IMR-90 (cell line): ENCODE data around the gene HTR3A.

Source experiments
- CEBPB ChIP-seq: IDR thresholded peaks from 2 replicates; pipeline ENCODE4 v1.6.1; 2012; ENCODE audit warnings: low read depth, low read length, improper control_type of control experiment
- CHD1 ChIP-seq: IDR thresholded peaks from 2 replicates; pipeline ENCODE4 v1.6.1; 2012; ENCODE audit warnings: low read depth, low read length, improper control_type of control experiment
- FOS ChIP-seq: fragments of 150-350 bp; IDR thresholded peaks from 2 replicates; pipeline ENCODE4 v1.6.1; 2016; ENCODE audit warnings: low read depth, low read length
- MAFK ChIP-seq: IDR thresholded peaks from 2 replicates; pipeline ENCODE4 v1.6.1; 2012; ENCODE audit warnings: low read depth, low read length, improper control_type of control experiment
- MAZ ChIP-seq: IDR thresholded peaks from 2 replicates; pipeline ENCODE4 v1.6.1; 2012; ENCODE audit warnings: low read depth, mild to moderate bottlenecking, low read length, improper control_type of control experiment, moderate library complexity, borderline replicate concordance
- POLR2A ChIP-seq: IDR thresholded peaks from 2 replicates; pipeline ENCODE4 v1.6.1; 2012; ENCODE audit warnings: mild to moderate bottlenecking, low read depth, low read length
- RAD21 ChIP-seq: IDR thresholded peaks from 2 replicates; pipeline ENCODE4 v1.6.1; 2012; ENCODE audit warnings: low read length, improper control_type of control experiment
- RCOR1 ChIP-seq: IDR thresholded peaks from 2 replicates; pipeline ENCODE4 v1.6.1; 2012; ENCODE audit warnings: mild to moderate bottlenecking, low read length, improper control_type of control experiment; ENCODE audit not compliant: insufficient replicate concordance
- RFX5 ChIP-seq: IDR thresholded peaks from 2 replicates; pipeline ENCODE4 v1.8.0; 2012; ENCODE audit warnings: low read depth, mild to moderate bottlenecking, low read length, moderate library complexity
- SMC3 ChIP-seq: fragments of 150-350 bp; IDR thresholded peaks from 2 replicates; pipeline ENCODE4 v1.6.1; 2016; ENCODE audit warnings: low read depth, mild to moderate bottlenecking, antibody characterized with exemption, low read length, moderate library complexity
- USF2 ChIP-seq: fragments of 150-350 bp; IDR thresholded peaks from 2 replicates; pipeline ENCODE4 v1.6.1; 2017; ENCODE audit warnings: mild to moderate bottlenecking, antibody characterized with exemption, low read length, low read depth
- TF ChIP-seq, protein P1 (sequence below): conservative IDR thresholded peaks from 2 replicates; pipeline ENCODE4 v1.5.1; 2012; ENCODE audit warnings: mild to moderate bottlenecking, low read depth, low read length, improper control_type of control experiment
- TF ChIP-seq, protein P2 (sequence below): fragments of 150-350 bp; IDR thresholded peaks from 2 replicates; pipeline ENCODE4 v1.6.1; 2016; ENCODE audit warnings: low read depth, mild to moderate bottlenecking, low read length, moderate library complexity, borderline replicate concordance

DNA sequence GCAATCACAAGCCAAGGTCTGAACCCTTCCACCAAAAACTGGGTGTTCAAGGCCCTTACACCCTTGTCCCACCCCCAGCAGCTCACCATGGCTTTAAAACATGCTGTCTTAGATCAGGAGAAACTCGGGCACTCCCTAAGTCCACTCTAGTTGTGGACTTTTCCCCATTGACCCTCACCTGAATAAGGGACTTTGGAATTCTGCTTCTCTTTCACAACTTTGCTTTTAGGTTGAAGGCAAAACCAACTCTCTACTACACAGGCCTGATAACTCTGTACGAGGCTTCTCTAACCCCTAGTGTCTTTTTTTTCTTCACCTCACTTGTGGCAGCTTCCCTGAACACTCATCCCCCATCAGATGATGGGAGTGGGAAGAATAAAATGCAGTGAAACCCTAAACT, 15.0 kb downstream of the HTR3A start:
- TF ChIP-seq, protein P1, sequence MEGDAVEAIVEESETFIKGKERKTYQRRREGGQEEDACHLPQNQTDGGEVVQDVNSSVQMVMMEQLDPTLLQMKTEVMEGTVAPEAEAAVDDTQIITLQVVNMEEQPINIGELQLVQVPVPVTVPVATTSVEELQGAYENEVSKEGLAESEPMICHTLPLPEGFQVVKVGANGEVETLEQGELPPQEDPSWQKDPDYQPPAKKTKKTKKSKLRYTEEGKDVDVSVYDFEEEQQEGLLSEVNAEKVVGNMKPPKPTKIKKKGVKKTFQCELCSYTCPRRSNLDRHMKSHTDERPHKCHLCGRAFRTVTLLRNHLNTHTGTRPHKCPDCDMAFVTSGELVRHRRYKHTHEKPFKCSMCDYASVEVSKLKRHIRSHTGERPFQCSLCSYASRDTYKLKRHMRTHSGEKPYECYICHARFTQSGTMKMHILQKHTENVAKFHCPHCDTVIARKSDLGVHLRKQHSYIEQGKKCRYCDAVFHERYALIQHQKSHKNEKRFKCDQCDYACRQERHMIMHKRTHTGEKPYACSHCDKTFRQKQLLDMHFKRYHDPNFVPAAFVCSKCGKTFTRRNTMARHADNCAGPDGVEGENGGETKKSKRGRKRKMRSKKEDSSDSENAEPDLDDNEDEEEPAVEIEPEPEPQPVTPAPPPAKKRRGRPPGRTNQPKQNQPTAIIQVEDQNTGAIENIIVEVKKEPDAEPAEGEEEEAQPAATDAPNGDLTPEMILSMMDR = no peak
- TF ChIP-seq RAD21 (no peak), POLR2A (no peak), CHD1 (no peak), USF2 (no peak), MAZ (no peak), FOS (no peak), CEBPB (no peak), MAFK (no peak), RCOR1 (no peak), SMC3 (no peak), RFX5 (no peak)
- TF ChIP-seq, protein P2, sequence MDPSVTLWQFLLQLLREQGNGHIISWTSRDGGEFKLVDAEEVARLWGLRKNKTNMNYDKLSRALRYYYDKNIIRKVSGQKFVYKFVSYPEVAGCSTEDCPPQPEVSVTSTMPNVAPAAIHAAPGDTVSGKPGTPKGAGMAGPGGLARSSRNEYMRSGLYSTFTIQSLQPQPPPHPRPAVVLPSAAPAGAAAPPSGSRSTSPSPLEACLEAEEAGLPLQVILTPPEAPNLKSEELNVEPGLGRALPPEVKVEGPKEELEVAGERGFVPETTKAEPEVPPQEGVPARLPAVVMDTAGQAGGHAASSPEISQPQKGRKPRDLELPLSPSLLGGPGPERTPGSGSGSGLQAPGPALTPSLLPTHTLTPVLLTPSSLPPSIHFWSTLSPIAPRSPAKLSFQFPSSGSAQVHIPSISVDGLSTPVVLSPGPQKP = no peak
